HCT116 (cell line): Measurements from ENCODE around the gene BCL11A. TPM values are rescaled to one million over a fixed set of nuclear protein-coding genes. Genes with fewer than 3 reads are reported as not detected.

ENCODE experiments used
- ATAC-seq: fragments of 200-7000 bp; cut with Tn5 transposase; 2 replicates; pipeline ENCODE4 v1.9.1; 2020; ENCODE audit warnings: mild to moderate bottlenecking, moderate library complexity
- BruUV-seq: library from RNA; stranded (reverse); fragments of 400-500 nt; replicated peaks from 2 replicates; lab custom pipeline; 2021; lab: Mats Ljungman, UMichigan
- CTCF ChIA-PET: fragments of 300-600 bp; sonication (Branson Sonifier 250); formaldehyde crosslinking; loops from one replicate; lab custom pipeline; 2021; ENCODE audit warnings: antibody characterized with exemption; lab: Charles Lee
- POLR2A ChIA-PET: fragments of 300-600, 350-600 bp; sonication (Branson Sonifier 250); formaldehyde crosslinking; loops from one replicate; lab custom pipeline; 2021; ENCODE audit warnings: antibody characterized with exemption; lab: Charles Lee
- RAD21 ChIA-PET, 2 experiments: fragments of 300-600 bp; sonication (Branson Sonifier 250); formaldehyde crosslinking; loops; one replicate each; lab custom pipeline; 2023; ENCODE audit warnings: low total read pairs in 2 of 2; ENCODE audit not compliant: uncharacterized antibody in 2 of 2, unreplicated experiment in 2 of 2, low non-redundant PET in 1 of 2; lab: Charles Lee
- DNase-seq: peaks from one replicate; pipeline ENCODE4 v3.0.0-alpha.2; 2010; ENCODE audit warnings: low read depth, low spot score
- H2AFZ ChIP-seq: fragments of 200-600 bp; shearing (Covaris generic), sonication (generic); 2 replicates; pipeline ENCODE4 v1.6.1; 2017; ENCODE audit warnings: low read depth, mixed run types, mixed read lengths, antibody characterized with exemption, low read length; ENCODE audit not compliant: poor library complexity, severe bottlenecking
- H3K27ac ChIP-seq: 2 replicates; pipeline ENCODE4 v1.5.1; 2012; ENCODE audit warnings: low read depth, low read length
- H3K27me3 ChIP-seq: fragments of 200-600 bp; sonication (generic); 2 replicates; pipeline ENCODE4 v1.6.1; 2016; ENCODE audit warnings: mixed run types, low read length, mixed read lengths; ENCODE audit not compliant: insufficient read depth
- H3K36me3 ChIP-seq, 2 experiments: fragments of 200-500 bp in 1 of 2; fragments of 200-600 bp in 1 of 2; sonication (Bioruptor generic) in 1 of 2; sonication (generic) in 1 of 2; 2 replicates each; pipeline versions ENCODE4 v1.5.1 to v1.6.1; 2014 to 2016; ENCODE audit warnings: low read length in 2 of 2, inconsistent platforms in 1 of 2, mixed read lengths in 1 of 2, mixed run types in 1 of 2; ENCODE audit not compliant: insufficient read depth in 2 of 2, control insufficient read depth in 1 of 2
- H3K4me1 ChIP-seq, 2 experiments: fragments of 200-600 bp in 1 of 2; sonication (generic) in 1 of 2; 2 replicates each; pipeline versions ENCODE4 v1.5.1 to v1.6.1; 2012 to 2017; ENCODE audit warnings: low read length in 2 of 2, inconsistent platforms in 1 of 2, mild to moderate bottlenecking in 1 of 2, mixed read lengths in 1 of 2, mixed run types in 1 of 2, moderate library complexity in 1 of 2; ENCODE audit not compliant: insufficient read depth in 2 of 2, control insufficient read depth in 1 of 2
- H3K4me2 ChIP-seq: fragments of 200-600 bp; sonication (generic); 2 replicates; pipeline ENCODE4 v1.6.1; 2017; ENCODE audit warnings: mixed run types, low read length, mixed read lengths
- H3K4me3 ChIP-seq, 2 experiments: fragments of 200-600 bp in 1 of 2; sonication (generic) in 1 of 2; replicated peaks in 1 of 2; 2 replicates each; pipeline ENCODE4 v1.5.1; 2011 to 2016; ENCODE audit warnings: low read length in 2 of 2, control low read depth in 1 of 2, low read depth in 1 of 2, mild to moderate bottlenecking in 1 of 2, mixed read lengths in 1 of 2, mixed run types in 1 of 2
- H3K79me2 ChIP-seq: fragments of 200-600 bp; sonication (generic); 2 replicates; pipeline ENCODE4 v1.6.1; 2017; ENCODE audit warnings: mild to moderate bottlenecking, mixed run types, low read length, moderate library complexity, mixed read lengths; ENCODE audit not compliant: insufficient read depth
- H3K9ac ChIP-seq: fragments of 200-600 bp; sonication (generic); 2 replicates; pipeline ENCODE4 v1.6.1; 2016; ENCODE audit warnings: low read length, mixed read lengths
- H3K9me2 ChIP-seq: fragments of 200-600 bp; sonication (generic), shearing (Covaris generic); 2 replicates; pipeline ENCODE4 v1.6.1; 2017; ENCODE audit warnings: mixed run types, mild to moderate bottlenecking, moderate library complexity; ENCODE audit not compliant: insufficient read depth
- H3K9me3 ChIP-seq, 2 experiments: fragments of 200-500 bp in 1 of 2; fragments of 200-600 bp in 1 of 2; sonication (Bioruptor generic) in 1 of 2; sonication (generic) in 1 of 2; 2 replicates each; pipeline ENCODE4 v1.6.1; 2014 to 2017; ENCODE audit warnings: low read length in 2 of 2, mixed read lengths in 2 of 2, inconsistent platforms in 1 of 2, low read depth in 1 of 2, mild to moderate bottlenecking in 1 of 2, mixed run types in 1 of 2, moderate library complexity in 1 of 2; ENCODE audit not compliant: control insufficient read depth in 1 of 2, insufficient read depth in 1 of 2
- H4K20me1 ChIP-seq: fragments of 200-600 bp; sonication (generic), shearing (Covaris generic); 2 replicates; pipeline ENCODE4 v1.6.1; 2017; ENCODE audit warnings: mixed run types, mild to moderate bottlenecking, moderate library complexity; ENCODE audit not compliant: insufficient read depth
- CBX3 ChIP-seq: IDR thresholded peaks from 2 replicates; pipeline ENCODE4 v1.6.1; 2012; ENCODE audit warnings: low read depth
- CEBPB ChIP-seq: IDR thresholded peaks from 2 replicates; pipeline ENCODE4 v1.6.1; 2012; ENCODE audit warnings: low read depth
- EGR1 ChIP-seq: IDR thresholded peaks from 2 replicates; pipeline ENCODE4 v1.6.1; 2012; ENCODE audit warnings: low read depth
- EZH2 ChIP-seq: fragments of 200-600 bp; sonication (generic); IDR thresholded peaks from 2 replicates; pipeline ENCODE4 v1.6.1; 2017; ENCODE audit warnings: antibody characterized with exemption, mixed run types
- EZH2phosphoT487 ChIP-seq: fragments of 200-600 bp; IDR thresholded peaks from 2 replicates; pipeline ENCODE4 v1.6.1; 2018; ENCODE audit warnings: antibody characterized with exemption, borderline replicate concordance
- JUND ChIP-seq: IDR thresholded peaks from 2 replicates; pipeline ENCODE4 v1.6.1; 2012
- MAX ChIP-seq: IDR thresholded peaks from 2 replicates; pipeline ENCODE4 v1.6.1; 2012
- POLR2AphosphoS5 ChIP-seq: IDR thresholded peaks from 2 replicates; pipeline ENCODE4 v1.6.1; 2011; ENCODE audit warnings: mild to moderate bottlenecking, low read depth, low read length, moderate library complexity
- YY1 ChIP-seq: IDR thresholded peaks from 2 replicates; pipeline ENCODE4 v1.6.1; 2011; ENCODE audit warnings: low read length, low read depth, moderate library complexity, mild to moderate bottlenecking; ENCODE audit not compliant: insufficient replicate concordance; ENCODE audit errors: extremely low read depth
- intact Hi-C: fragments of 100-400 bp; cut with micrococcal nuclease; formaldehyde crosslinking; loops from 2 replicates; pipeline ENCODE4 v1.10.0; 2022
- total RNA-seq: library from RNA; stranded (reverse); gene quantifications from one replicate; pipeline ENCODE4 v1.2.1, GENCODE V29; 2021; ENCODE audit not compliant: unreplicated experiment

BCL11A gene
- total RNA-seq, 1 experiment from 2014 or later, result 0.71 TPM

DNA sequence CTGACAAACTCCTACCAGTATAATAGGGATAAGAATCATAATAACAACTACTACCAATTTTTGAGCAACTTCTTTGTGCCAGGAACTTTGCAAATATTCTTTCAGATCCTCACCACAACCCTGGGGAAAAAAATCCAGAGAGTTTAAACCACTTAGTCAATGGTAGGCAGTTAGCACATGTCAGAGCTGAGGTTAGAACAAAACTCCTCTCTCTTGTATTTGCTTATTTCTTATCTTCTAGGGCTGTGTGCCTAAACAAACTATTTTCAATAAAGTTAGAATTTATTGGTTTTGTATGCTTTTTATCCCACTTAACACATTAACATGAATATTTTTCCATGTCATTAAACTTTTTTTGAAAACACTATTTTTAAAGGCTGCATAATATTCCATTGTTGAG lies 127.1 kb downstream of the BCL11A start:
- Histone ChIP-seq H3K79me2 (no peaks in the 10 kb centered on the region), H3K4me3 (no peak overlapping the region), H2AFZ (no peak overlapping the region)
- RAD21 ChIA-PET, result no interaction called here
- intact Hi-C loops, result no loop called here
- TF ChIP-seq POLR2AphosphoS5, result no peak
- TF ChIP-seq MAX, result no peak
- TF ChIP-seq EGR1, result no peak
- TF ChIP-seq YY1, result no peak
- TF ChIP-seq CBX3, result no peak
- TF ChIP-seq, all 23 proteins: peak for 0
- BruUV-seq, result no TSS peak
- Histone ChIP-seq H4K20me1 (no peaks in the 10 kb centered on the region), H3K27me3 (no peaks in the 10 kb centered on the region), H3K9me3 (no peaks in the 10 kb centered on the region), H3K4me1 (no peaks in the 10 kb centered on the region), H3K27ac (no peak overlapping the region), H3K36me3 (no peaks in the 10 kb centered on the region), H3K4me2 (no peak overlapping the region), H3K9me2 (no peaks in the 10 kb centered on the region), H3K9ac (no peak overlapping the region)
- ChIA-PET CTCF (no interaction called here), POLR2A (no interaction called here)
- DNase-seq, result no peak
- ATAC-seq, result no peak

DNA sequence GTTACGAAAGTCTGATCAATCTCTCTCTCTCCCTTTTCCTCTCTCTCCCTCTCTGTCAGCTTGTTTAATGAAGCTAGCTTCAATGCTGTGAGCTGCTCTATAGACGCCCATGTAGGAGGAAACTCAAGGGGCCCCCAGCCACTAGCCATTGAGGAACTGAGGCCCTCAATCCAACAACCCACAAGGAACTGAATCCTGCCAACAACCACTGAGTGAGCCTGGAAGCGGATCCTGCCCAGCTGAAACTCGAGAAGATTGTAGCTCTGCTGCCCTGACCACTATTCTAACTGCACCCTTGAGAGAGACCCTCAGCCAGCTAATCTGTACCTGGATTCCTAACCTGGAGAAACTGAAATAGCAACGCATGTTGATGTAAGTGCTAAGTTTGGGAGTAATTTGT lies 129.2 kb downstream of the BCL11A start:
- Histone ChIP-seq H3K9me3 (no peaks in the 10 kb centered on the region), H4K20me1 (no peaks in the 10 kb centered on the region), H3K27me3 (no peaks in the 10 kb centered on the region), H3K9me2 (no peaks in the 10 kb centered on the region), H3K4me1 (no peaks in the 10 kb centered on the region), H3K4me2 (no peak overlapping the region), H3K9ac (no peak overlapping the region), H2AFZ (no peak overlapping the region), H3K36me3 (no peaks in the 10 kb centered on the region), H3K4me3 (no peak overlapping the region), H3K79me2 (no peaks in the 10 kb centered on the region), H3K27ac (no peak overlapping the region)
- RAD21 ChIA-PET, result no interaction called here
- no peak for ATAC-seq
- no peak for DNase-seq
- no TSS peak for BruUV-seq
- CTCF ChIA-PET, result no interaction called here
- TF ChIP-seq EZH2, result no peak
- no peak for TF ChIP-seq CEBPB
- TF ChIP-seq EZH2phosphoT487, result no peak
- no peak for TF ChIP-seq CBX3
- no peak for TF ChIP-seq JUND
- POLR2A ChIA-PET, result no interaction called here
- intact Hi-C loops, result no loop called here
